SK-N-SH (cell line): Measurements from ENCODE around the gene C1orf226. TPM values are rescaled to one million over a fixed set of nuclear protein-coding genes. Genes with fewer than 3 reads are reported as not detected.

Experiments
- CTCF ChIA-PET: fragments of 300-600, 350-600 bp; formaldehyde crosslinking; extraction: SDS; loops from one replicate; lab custom pipeline; 2021; lab: Yijun Ruan, JAX
- POLR2A ChIA-PET: fragments of 350-600 bp; sonication (Branson Sonifier 250); formaldehyde crosslinking; extraction: SDS; loops from one replicate; lab custom pipeline; 2020; ENCODE audit warnings: antibody characterized with exemption, inconsistent platforms; lab: Yijun Ruan, JAX
- DNase-seq: peaks from one replicate; pipeline ENCODE4 v3.0.0; 2012
- H2AFZ ChIP-seq: fragments of 200-600 bp; sonication (generic); 2 replicates; pipeline ENCODE4 v1.8.1; 2016; ENCODE audit warnings: antibody characterized with exemption, mild to moderate bottlenecking, low read depth
- H3F3A ChIP-seq: fragments of 200-600 bp; sonication (generic); replicated peaks from 2 replicates; pipeline ENCODE3; 2016; ENCODE audit warnings: antibody characterized with exemption, mild to moderate bottlenecking; ENCODE audit not compliant: insufficient read depth
- H3K27ac ChIP-seq, 2 experiments: fragments of 200-500 bp in 1 of 2; fragments of 200-600 bp in 1 of 2; sonication (Bioruptor generic) in 1 of 2; sonication (generic), shearing (Covaris generic) in 1 of 2; 2 replicates each; pipeline versions ENCODE4 v1.5.1 to v1.6.1; 2014 to 2016; ENCODE audit warnings: low read depth in 2 of 2, inconsistent platforms in 1 of 2, low read length in 1 of 2, mild to moderate bottlenecking in 1 of 2, mixed read lengths in 1 of 2
- H3K27me3 ChIP-seq: fragments of 200-600 bp; sonication (generic), shearing (Covaris generic); 2 replicates; pipeline ENCODE4 v1.6.1; 2016; ENCODE audit warnings: mixed run types; ENCODE audit not compliant: insufficient read depth
- H3K36me3 ChIP-seq, 2 experiments: fragments of 200-500 bp in 1 of 2; fragments of 200-600 bp in 1 of 2; sonication (Bioruptor generic) in 1 of 2; sonication (generic) in 1 of 2; replicated peaks in 1 of 2; 2 replicates each; pipeline versions ENCODE3 to v1.5.1; 2014 to 2016; ENCODE audit warnings: low read length in 1 of 2, mild to moderate bottlenecking in 1 of 2; ENCODE audit not compliant: insufficient read depth in 2 of 2, control insufficient read depth in 1 of 2
- H3K4me1 ChIP-seq, 2 experiments: fragments of 200-500 bp in 1 of 2; fragments of 200-600 bp in 1 of 2; sonication (Bioruptor generic) in 1 of 2; sonication (generic), shearing (Covaris generic) in 1 of 2; 2 replicates each; pipeline versions ENCODE4 v1.5.1 to v1.6.1; 2014 to 2016; ENCODE audit warnings: low read depth in 1 of 2, low read length in 1 of 2, mixed run types in 1 of 2; ENCODE audit not compliant: insufficient read depth in 2 of 2, control insufficient read depth in 1 of 2
- H3K4me2 ChIP-seq: fragments of 200-600 bp; sonication (generic), shearing (Covaris generic); 2 replicates; pipeline ENCODE4 v1.6.1; 2017; ENCODE audit warnings: mixed run types
- H3K4me3 ChIP-seq, 2 experiments: fragments of 200-500 bp in 1 of 2; fragments of 200-600 bp in 1 of 2; sonication (Bioruptor generic) in 1 of 2; sonication (generic), shearing (Covaris generic) in 1 of 2; 2 replicates each; pipeline versions ENCODE4 v1.5.1 to v1.8.1; 2014 to 2016; ENCODE audit warnings: low read depth in 2 of 2, inconsistent platforms in 1 of 2, low read length in 1 of 2, mild to moderate bottlenecking in 1 of 2, mixed read lengths in 1 of 2, moderate library complexity in 1 of 2
- H3K79me2 ChIP-seq: fragments of 200-600 bp; sonication (generic); 2 replicates; pipeline ENCODE4 v1.8.1; 2017; ENCODE audit warnings: mild to moderate bottlenecking; ENCODE audit not compliant: insufficient read depth
- H3K9ac ChIP-seq: fragments of 200-600 bp; sonication (generic); 2 replicates; pipeline ENCODE4 v1.6.1; 2017; ENCODE audit warnings: mixed run types
- H3K9me2 ChIP-seq: fragments of 200-600 bp; sonication (generic); 2 replicates; pipeline ENCODE4 v1.6.1; 2017; ENCODE audit warnings: mixed run types
- H3K9me3 ChIP-seq: fragments of 200-600 bp; sonication (generic); 2 replicates; pipeline ENCODE4 v1.6.1; 2017; ENCODE audit warnings: mixed run types, mild to moderate bottlenecking, moderate library complexity
- H4K20me1 ChIP-seq: fragments of 200-600 bp; sonication (generic); 2 replicates; pipeline ENCODE4 v1.6.1; 2017; ENCODE audit warnings: mild to moderate bottlenecking, mixed run types; ENCODE audit not compliant: insufficient read depth
- CHD2 ChIP-seq: fragments of 150-350 bp; IDR thresholded peaks from 2 replicates; pipeline ENCODE4 v1.6.1; 2018; ENCODE audit warnings: low read length; ENCODE audit not compliant: partially characterized antibody
- EZH2phosphoT487 ChIP-seq: fragments of 200-600 bp; sonication (generic); IDR thresholded peaks from 2 replicates; pipeline ENCODE4 v1.6.1; 2017; ENCODE audit warnings: low read depth, mixed run types, mild to moderate bottlenecking, antibody characterized with exemption, moderate library complexity, borderline replicate concordance
- FOXJ3 ChIP-seq: sonication (generic); formaldehyde crosslinking; IDR thresholded peaks from 2 replicates; pipeline ENCODE4 v1.5.1; 2020; ENCODE audit warnings: mild to moderate bottlenecking, missing genetic modification reagents
- FOXM1 ChIP-seq: IDR thresholded peaks from 2 replicates; pipeline ENCODE4 v1.4.0; 2012; ENCODE audit warnings: low read depth, mild to moderate bottlenecking
- MAX ChIP-seq: IDR thresholded peaks from 2 replicates; pipeline ENCODE4 v1.4.0; 2012; ENCODE audit warnings: low read depth
- MEF2A ChIP-seq: IDR thresholded peaks from 2 replicates; pipeline ENCODE4 v1.4.0; 2012; ENCODE audit warnings: low read depth, borderline replicate concordance
- NFIC ChIP-seq: IDR thresholded peaks from 2 replicates; pipeline ENCODE4 v1.4.0; 2012; ENCODE audit warnings: borderline replicate concordance
- NRF1 ChIP-seq: IDR thresholded peaks from 2 replicates; pipeline ENCODE4 v1.6.1; 2012; ENCODE audit warnings: low read depth, mild to moderate bottlenecking, low read length
- POLR2AphosphoS5 ChIP-seq: IDR thresholded peaks from 2 replicates; pipeline ENCODE4 v1.6.1; 2012; ENCODE audit warnings: low read depth, low read length
- RAD21 ChIP-seq: IDR thresholded peaks from 2 replicates; pipeline ENCODE4 v1.6.1; 2012; ENCODE audit warnings: mild to moderate bottlenecking, low read length
- REST ChIP-seq: IDR thresholded peaks from 2 replicates; pipeline ENCODE4 v1.6.1; 2012; ENCODE audit warnings: mild to moderate bottlenecking, low read depth, low read length, moderate library complexity
- TCF12 ChIP-seq: IDR thresholded peaks from 2 replicates; pipeline ENCODE4 v1.4.0; 2012
- USF2 ChIP-seq: fragments of 150-350 bp; IDR thresholded peaks from 2 replicates; pipeline ENCODE4 v1.6.1; 2017; ENCODE audit warnings: antibody characterized with exemption, low read length, low read depth, borderline replicate concordance
- WGBS: methylation state at CpG from one replicate; pipeline ENCODE4 v1.1.6; 2017; ENCODE audit warnings: low lambda C conversion rate; 5-methylcytosine and 5-hydroxymethylcytosine counted together
- polyA plus RNA-seq, 3 experiments: library from polyadenylated mRNA; depleted of rRNA; stranded (reverse); fragments of >200 nt; gene quantifications; 2 replicates each; pipeline ENCODE4 v1.2.3, GENCODE V29; 2012

The C1orf226 gene
- polyA plus RNA-seq, 1 of the 3 experiments (the other 2 are of a cell fraction): 0.03 TPM

- DNase-seq: no peak
- TF ChIP-seq USF2 (no peak), RAD21 (no peak), CHD2 (no peak), NRF1 (no peak)
- Histone ChIP-seq H3K9me3 (no peaks in the 10 kb centered on the region), H3K36me3 (no peaks in the 10 kb centered on the region), H3K79me2 (no peaks in the 10 kb centered on the region), H3K9ac (no peak overlapping the region), H3K9me2 (no peaks in the 10 kb centered on the region), H4K20me1 (no peaks in the 10 kb centered on the region), H3F3A (no peaks in the 10 kb centered on the region), H3K4me1 (no peaks in the 10 kb centered on the region; a peak in 2 of 4 replicates), H3K4me3 (no peak overlapping the region), H3K27ac (no peak overlapping the region), H2AFZ (no peak overlapping the region), H3K4me2 (no peak overlapping the region), H3K27me3 (no peaks in the 10 kb centered on the region; the same call in 1 of the 2 replicates)
- CTCF ChIA-PET: interaction anchor here (1.2 to 2.1 kb wide), 2 partner anchors 60 to 342 kb away, joined by 3 to 7 read pairs; no protein-coding TSS in a partner anchor
- POLR2A ChIA-PET: no interaction called here
- WGBS: 55% methylated on average over 3 of the region's 3 CpGs
These were observed 16.5 kb downstream of the C1orf226 start for GRCh38 chr1:162397943-162398560.

- Histone ChIP-seq H3K9me3 (no peaks in the 10 kb centered on the region), H4K20me1 (no peaks in the 10 kb centered on the region), H3K36me3 (no peaks in the 10 kb centered on the region), H3K79me2 (no peaks in the 10 kb centered on the region), H3K27ac (no peak overlapping the region), H2AFZ (no peak overlapping the region), H3K4me2 (no peak overlapping the region), H3F3A (no peaks in the 10 kb centered on the region), H3K4me3 (no peak overlapping the region), H3K9me2 (no peaks in the 10 kb centered on the region), H3K27me3 (no peaks in the 10 kb centered on the region; the same call in 1 of the 2 replicates), H3K4me1 (no peaks in the 10 kb centered on the region; a peak in 2 of 4 replicates), H3K9ac (no peak overlapping the region)
- TF ChIP-seq MAX (no peak), NRF1 (no peak), EZH2phosphoT487 (no peak), TCF12 (no peak), REST (no peak), POLR2AphosphoS5 (no peak), FOXJ3 (CRISPR knock-in tag) (no peak), NFIC (no peak), FOXM1 (no peak), MEF2A (no peak)
- DNase-seq: no peak
- POLR2A ChIA-PET: no interaction called here
- CTCF ChIA-PET: interaction anchor here (0.6 to 2.4 kb wide), 4 partner anchors 8 to 607 kb away, joined by 3 to 7 read pairs (median 4); no protein-coding TSS in a partner anchor
- 73% methylated on average over 8 of the region's 8 CpGs for WGBS
These were observed 17.6 kb downstream of the C1orf226 start for GRCh38 chr1:162398999-162399580.
